ENCODE data around the gene ANXA10. TPM values are rescaled to one million over a fixed set of nuclear protein-coding genes. Genes with fewer than 3 reads are reported as not detected.

The ANXA10 gene
- polyA plus RNA-seq, 1 of the 3 experiments (the other 2 are of a cell fraction): 0.23 TPM

- no peak for TF ChIP-seq USF2 (IDR thresholded peaks at IDR 0.05; ENCODE audit: borderline replicate concordance, low read depth, low read length)
Measured at GRCh38 chr4:168200685-168201084, 108.3 kb downstream of the ANXA10 start (continued).

GRCh38 chr4:168203233-168203911 lies 111.0 kb downstream of the ANXA10 start:
- H3K27ac ChIP-seq (ENCODE audit: low read depth in 2 of 2, low read length in 1 of 2): no peak overlapping the region
- H3K4me2 ChIP-seq: no peak overlapping the region
- ChIA-PET POLR2A (no interaction called here), CTCF (interaction anchor here (1.2 kb wide), 1 partner anchor 21 kb away, joined by 3 read pairs; no protein-coding TSS in a partner anchor)
- H3F3A ChIP-seq (replicated peaks; ENCODE audit: insufficient read depth): no peaks in the 10 kb centered on the region
- H3K9me3 ChIP-seq: peaks cover 13% of the 10 kb centered on the region
- no peak overlapping the region for H3K9ac ChIP-seq
- TF ChIP-seq MXI1 (IDR thresholded peaks at IDR 0.05; ENCODE audit: low read depth, low read length): no peak
- 50% methylated on average over 1 of the region's 4 CpGs for WGBS (ENCODE audit: low lambda C conversion rate)
- H3K9me2 ChIP-seq: no peaks in the 10 kb centered on the region
- no peaks in the 10 kb centered on the region for H3K27me3 ChIP-seq (ENCODE audit: insufficient read depth)
- no peak overlapping the region for H3K4me3 ChIP-seq (ENCODE audit: low read depth in 2 of 2, low read length in 1 of 2)
- no peaks in the 10 kb centered on the region for H3K79me2 ChIP-seq (ENCODE audit: insufficient read depth)
- DNase-seq: no peak
- no peak overlapping the region for H2AFZ ChIP-seq (ENCODE audit: low read depth)
- H4K20me1 ChIP-seq (ENCODE audit: insufficient read depth): no peaks in the 10 kb centered on the region
- H3K36me3 ChIP-seq (replicated peaks in 1 of 2; ENCODE audit: control insufficient read depth in 1 of 2, insufficient read depth in 2 of 2, low read length in 1 of 2): no peaks in the 10 kb centered on the region
- H3K4me1 ChIP-seq (ENCODE audit: control insufficient read depth in 1 of 2, insufficient read depth in 2 of 2, low read depth in 1 of 2, low read length in 1 of 2): no peaks in the 10 kb centered on the region

- no peaks in the 10 kb centered on the region for H3K9me2 ChIP-seq
- H3K27ac ChIP-seq (ENCODE audit: low read depth in 2 of 2, low read length in 1 of 2): no peak overlapping the region
- CTCF ChIA-PET: interaction anchor here (1.3 kb wide), 1 partner anchor 10 kb away, joined by 3 read pairs; no protein-coding TSS in a partner anchor
- no peak for DNase-seq
- no peaks in the 10 kb centered on the region for H4K20me1 ChIP-seq (ENCODE audit: insufficient read depth)
- no peak overlapping the region for H3K9ac ChIP-seq
- POLR2A ChIA-PET: no interaction called here
- H3K4me1 ChIP-seq (ENCODE audit: control insufficient read depth in 1 of 2, insufficient read depth in 2 of 2, low read depth in 1 of 2, low read length in 1 of 2): no peaks in the 10 kb centered on the region
- 94% methylated on average over 3 of the region's 3 CpGs for WGBS (ENCODE audit: low lambda C conversion rate)
- peaks cover 6% of the 10 kb centered on the region; the same call in 1 of the 2 replicates for H3K9me3 ChIP-seq
- H3K27me3 ChIP-seq (ENCODE audit: insufficient read depth): no peaks in the 10 kb centered on the region
- H2AFZ ChIP-seq (ENCODE audit: low read depth): no peak overlapping the region
- H3F3A ChIP-seq (replicated peaks; ENCODE audit: insufficient read depth): no peaks in the 10 kb centered on the region
- no peaks in the 10 kb centered on the region for H3K79me2 ChIP-seq (ENCODE audit: insufficient read depth)
- H3K36me3 ChIP-seq (replicated peaks in 1 of 2; ENCODE audit: control insufficient read depth in 1 of 2, insufficient read depth in 2 of 2, low read length in 1 of 2): no peaks in the 10 kb centered on the region
- no peak overlapping the region for H3K4me3 ChIP-seq (ENCODE audit: low read depth in 2 of 2, low read length in 1 of 2)
- no peak overlapping the region for H3K4me2 ChIP-seq
- TF ChIP-seq RFX5 (IDR thresholded peaks at IDR 0.05; ENCODE audit: low read length) (no peak), GABPA (IDR thresholded peaks at IDR 0.05; ENCODE audit: low read depth) (no peak), SIN3A (IDR thresholded peaks at IDR 0.05; ENCODE audit: borderline replicate concordance, low read depth, low read length) (no peak), RXRA (IDR thresholded peaks at IDR 0.05; ENCODE audit: borderline replicate concordance, low read depth) (no peak), EZH2phosphoT487 (IDR thresholded peaks at IDR 0.05; ENCODE audit: borderline replicate concordance, low read depth) (no peak), ELF1 (IDR thresholded peaks at IDR 0.05) (no peak), IRF3 (IDR thresholded peaks at IDR 0.05; ENCODE audit: low read depth, low read length) (no peak), FOXJ3 (CRISPR knock-in tag; IDR thresholded peaks at IDR 0.05) (no peak), MXI1 (IDR thresholded peaks at IDR 0.05; ENCODE audit: low read depth, low read length) (no peak), CTCF (IDR thresholded peaks at IDR 0.05) (no peak), EP300 (IDR thresholded peaks at IDR 0.05; ENCODE audit: borderline replicate concordance in 1 of 2, low read depth in 1 of 2, low read length in 1 of 2) (no peak), YY1 (IDR thresholded peaks at IDR 0.05; ENCODE audit: low read depth) (no peak), RAD21 (IDR thresholded peaks at IDR 0.05; ENCODE audit: low read length) (no peak), USF1 (IDR thresholded peaks at IDR 0.05; ENCODE audit: borderline replicate concordance, low read depth) (no peak), TAF1 (IDR thresholded peaks at IDR 0.05; ENCODE audit: borderline replicate concordance, low read depth, low read length) (no peak), PBX3 (IDR thresholded peaks at IDR 0.05) (no peak), GATA2 (CRISPR knock-in tag; IDR thresholded peaks at IDR 0.05) (no peak), RCOR1 (IDR thresholded peaks at IDR 0.05; ENCODE audit: low read length) (no peak)
Measured at GRCh38 chr4:168208957-168209614, 116.7 kb downstream of the ANXA10 start.
